Naive B cell (primary cell): ENCODE data around the gene DEPP1. TPM values are rescaled to one million over a fixed set of nuclear protein-coding genes. Genes with fewer than 3 reads are reported as not detected.
A peak's percentile ranks its signal among the peaks of the same experiment; 100 is the strongest.

Source experiments
- ATAC-seq, 2 donors: fragments of 150-1000 bp; cut with Tn5 transposase; 2 replicates each; pipeline ENCODE4 v1.10.0; 2021; ENCODE audit warnings: low read depth in 2 of 2, mild to moderate bottlenecking in 2 of 2, moderate library complexity in 2 of 2
- DNase-seq: peaks from one replicate; pipeline ENCODE4 v3.0.0; 2022
- H3K27ac Mint-ChIP-seq, 6 donors: one replicate each; pipeline ENCODE4 v1.8.0; 2020 to 2022; ENCODE audit warnings: mild to moderate bottlenecking in 6 of 6, mixed read lengths in 6 of 6, moderate library complexity in 5 of 6, inconsistent platforms in 2 of 6
- H3K27me3 Mint-ChIP-seq, 3 donors: one replicate each; pipeline ENCODE4 v1.8.0; 2021 to 2022; ENCODE audit warnings: mixed read lengths in 3 of 3, mild to moderate bottlenecking in 1 of 3
- H3K36me3 Mint-ChIP-seq, 2 donors: one replicate each; pipeline ENCODE4 v1.8.0; 2020 to 2022; ENCODE audit warnings: mixed read lengths in 2 of 2, inconsistent platforms in 1 of 2, mild to moderate bottlenecking in 1 of 2
- H3K4me1 Mint-ChIP-seq, 3 donors: one replicate each; pipeline ENCODE4 v1.8.0; 2020 to 2022; ENCODE audit warnings: mixed read lengths in 3 of 3, inconsistent platforms in 1 of 3, mild to moderate bottlenecking in 1 of 3, moderate library complexity in 1 of 3
- H3K4me3 Mint-ChIP-seq, 8 donors: one replicate each; pipeline ENCODE4 v1.8.0; 2020 to 2022; ENCODE audit warnings: mild to moderate bottlenecking in 8 of 8, mixed read lengths in 8 of 8, moderate library complexity in 8 of 8, inconsistent platforms in 2 of 8
- H3K9me3 Mint-ChIP-seq, 7 donors: one replicate each; pipeline ENCODE4 v1.8.0; 2020 to 2022; ENCODE audit warnings: mixed read lengths in 7 of 7, mild to moderate bottlenecking in 5 of 7, inconsistent platforms in 2 of 7, moderate library complexity in 1 of 7
- polyA plus RNA-seq, 6 donors: library from polyadenylated mRNA; unstranded; fragments of 300-500 nt; fragmentation: Illumina TruSeq; gene quantifications; one replicate each; pipeline ENCODE4 v1.2.3, GENCODE V29; 2021; ENCODE audit warnings: low read depth in 6 of 6

The DEPP1 gene
- polyA plus RNA-seq, 6 donors from 2014 or later = not detected

- ATAC-seq = no peak
- H3K4me1 Mint-ChIP-seq = peaks cover 0 to 2% (median 0%) of the 10 kb centered on the region in 3 donors
- H3K27me3 Mint-ChIP-seq = peaks cover 3 to 19% (median 12%) of the 10 kb centered on the region in 3 donors
- no peak overlapping the region for H3K27ac Mint-ChIP-seq
- no peak overlapping the region for H3K4me3 Mint-ChIP-seq
- no peak for DNase-seq
- H3K9me3 Mint-ChIP-seq = no peaks in the 10 kb centered on the region
- H3K36me3 Mint-ChIP-seq = no peaks in the 10 kb centered on the region
Observed at GRCh38 chr10:44990965-44991364, 12.4 kb upstream of the DEPP1 start.

GRCh38 chr10:44990302-44990655 lies 11.7 kb upstream of the DEPP1 start:
- Mint-ChIP-seq H3K27ac (peak overlapping the region in 1 of 6 donors; percentile 54), H3K9me3 (no peaks in the 10 kb centered on the region), H3K4me1 (no peaks in the 10 kb centered on the region), H3K36me3 (no peaks in the 10 kb centered on the region), H3K27me3 (peaks cover 3 to 19% (median 12%) of the 10 kb centered on the region in 3 donors), H3K4me3 (no peak overlapping the region)
- ATAC-seq (no peak), DNase-seq (no peak)

GRCh38 chr10:44989597-44990301 lies 11.1 kb upstream of the DEPP1 start:
- Mint-ChIP-seq H3K4me1 (no peaks in the 10 kb centered on the region), H3K4me3 (peak overlapping the region in 1 of 8 donors; percentile 61), H3K36me3 (no peaks in the 10 kb centered on the region), H3K9me3 (no peaks in the 10 kb centered on the region), H3K27me3 (peaks cover 3 to 19% (median 12%) of the 10 kb centered on the region in 3 donors), H3K27ac (no peak overlapping the region)
- ATAC-seq (no peak), DNase-seq (no peak)

GRCh38 chr10:44988957-44989585 lies 10.5 kb upstream of the DEPP1 start:
- Mint-ChIP-seq H3K9me3 (no peaks in the 10 kb centered on the region), H3K27ac (peak overlapping the region in 1 of 6 donors; percentile 44), H3K4me3 (peak overlapping the region in 1 of 8 donors; percentile 35), H3K27me3 (peaks cover 3 to 19% (median 12%) of the 10 kb centered on the region in 3 donors), H3K4me1 (no peaks in the 10 kb centered on the region), H3K36me3 (no peaks in the 10 kb centered on the region)
- DNase-seq (no peak), ATAC-seq (no peak)

- no peaks in the 10 kb centered on the region for H3K9me3 Mint-ChIP-seq
- no peaks in the 10 kb centered on the region for H3K36me3 Mint-ChIP-seq
- ATAC-seq (no peak), DNase-seq (no peak)
- H3K4me1 Mint-ChIP-seq = no peaks in the 10 kb centered on the region
- H3K27me3 Mint-ChIP-seq = peaks cover 3 to 14% (median 4%) of the 10 kb centered on the region in 3 donors
- H3K4me3 Mint-ChIP-seq = no peak overlapping the region
- no peak overlapping the region for H3K27ac Mint-ChIP-seq
Observed at GRCh38 chr10:44986670-44987069, 8.1 kb upstream of the DEPP1 start.

GRCh38 chr10:44986179-44986578 lies 7.6 kb upstream of the DEPP1 start:
- Mint-ChIP-seq H3K9me3 (no peaks in the 10 kb centered on the region), H3K27ac (no peak overlapping the region), H3K4me3 (no peak overlapping the region), H3K4me1 (no peaks in the 10 kb centered on the region), H3K36me3 (no peaks in the 10 kb centered on the region), H3K27me3 (peaks cover 3 to 11% (median 4%) of the 10 kb centered on the region in 3 donors)
- DNase-seq (no peak), ATAC-seq (no peak)

GRCh38 chr10:44985175-44985681 lies 6.6 kb upstream of the DEPP1 start:
- H3K9me3 Mint-ChIP-seq = no peaks in the 10 kb centered on the region
- H3K4me1 Mint-ChIP-seq = no peaks in the 10 kb centered on the region
- H3K27me3 Mint-ChIP-seq = peaks cover 0 to 4% (median under 1%) of the 10 kb centered on the region in 3 donors
- no peaks in the 10 kb centered on the region for H3K36me3 Mint-ChIP-seq
- no peak for DNase-seq
- no peak for ATAC-seq
- H3K4me3 Mint-ChIP-seq = no peak overlapping the region
- H3K27ac Mint-ChIP-seq = peak overlapping the region in 1 of 6 donors; percentile 67

GRCh38 chr10:44984671-44985101 lies 6.1 kb upstream of the DEPP1 start:
- Mint-ChIP-seq H3K4me1 (no peaks in the 10 kb centered on the region), H3K27ac (peak overlapping the region in 1 of 6 donors; percentile 15), H3K4me3 (no peak overlapping the region), H3K9me3 (no peaks in the 10 kb centered on the region), H3K27me3 (no peaks in the 10 kb centered on the region), H3K36me3 (no peaks in the 10 kb centered on the region)
- ATAC-seq = no peak
- no peak for DNase-seq

- H3K27me3 Mint-ChIP-seq = no peaks in the 10 kb centered on the region
- no peaks in the 10 kb centered on the region for H3K36me3 Mint-ChIP-seq
- H3K27ac Mint-ChIP-seq = no peak overlapping the region
- H3K4me1 Mint-ChIP-seq = peaks cover 0 to 2% (median under 1%) of the 10 kb centered on the region in 3 donors
- H3K9me3 Mint-ChIP-seq = no peaks in the 10 kb centered on the region
- ATAC-seq = no peak
- DNase-seq = no peak
- no peak overlapping the region for H3K4me3 Mint-ChIP-seq
Observed at GRCh38 chr10:44983895-44984278, 5.3 kb upstream of the DEPP1 start.

GRCh38 chr10:44983066-44983894 lies 4.7 kb upstream of the DEPP1 start:
- peak overlapping the region in 1 of 6 donors; percentile 9 for H3K27ac Mint-ChIP-seq
- no peak for ATAC-seq
- no peak for DNase-seq
- no peaks in the 10 kb centered on the region for H3K27me3 Mint-ChIP-seq
- no peaks in the 10 kb centered on the region for H3K36me3 Mint-ChIP-seq
- H3K9me3 Mint-ChIP-seq = no peaks in the 10 kb centered on the region
- H3K4me3 Mint-ChIP-seq = no peak overlapping the region
- H3K4me1 Mint-ChIP-seq = peaks cover 0 to 7% (median 6%) of the 10 kb centered on the region in 3 donors

- DNase-seq (no peak), ATAC-seq (no peak)
- Mint-ChIP-seq H3K4me1 (peaks cover 0 to 7% (median 6%) of the 10 kb centered on the region in 3 donors), H3K27ac (peak overlapping the region in 1 of 6 donors; percentile 78), H3K27me3 (no peaks in the 10 kb centered on the region), H3K36me3 (no peaks in the 10 kb centered on the region), H3K4me3 (no peak overlapping the region), H3K9me3 (no peaks in the 10 kb centered on the region)
Observed at GRCh38 chr10:44982496-44982895, 3.9 kb upstream of the DEPP1 start.

- H3K27ac Mint-ChIP-seq = peak overlapping the region in 1 of 6 donors; percentile 64
- H3K9me3 Mint-ChIP-seq = no peaks in the 10 kb centered on the region
- ATAC-seq = no peak
- DNase-seq = no peak
- peaks cover 0 to 7% (median 6%) of the 10 kb centered on the region in 3 donors for H3K4me1 Mint-ChIP-seq
- no peaks in the 10 kb centered on the region for H3K36me3 Mint-ChIP-seq
- peaks cover 0 to 2% (median 1%) of the 10 kb centered on the region in 3 donors for H3K27me3 Mint-ChIP-seq
- H3K4me3 Mint-ChIP-seq = no peak overlapping the region
Observed at GRCh38 chr10:44982114-44982460, 3.5 kb upstream of the DEPP1 start.
